HG02884 (cell line): ENCODE results near the gene CCZ1.
"Not testable (repeated sequence)": the region's sequence is repeated elsewhere in the genome, so short reads cannot be mapped to it uniquely, and the experiment has no call there.

Experiments used
- ATAC-seq: cut with Tn5 transposase; IDR thresholded peaks from one replicate; pipeline ENCODE4 v1.9.1; 2021; ENCODE audit warnings: mild to moderate bottlenecking, moderate library complexity; ENCODE audit not compliant: unreplicated experiment

Gene CCZ1

GRCh38 chr7:5898480-5899224 lies at the start of gene CCZ1:
Gene CCZ1 (plus strand): TSS chr7:5898733. CDS start chr7:5898800, 67 bp downstream.
- peak; percentile 92 for ATAC-seq

- ATAC-seq: no peak
Observed at GRCh38 chr7:5850944-5851343, 47.6 kb upstream of the CCZ1 start.

GRCh38 chr7:5854738-5855137 lies 43.8 kb upstream of the CCZ1 start:
- ATAC-seq: no peak

GRCh38 chr7:5857041-5857575 lies 41.4 kb upstream of the CCZ1 start:
- not testable (repeated sequence) for ATAC-seq

GRCh38 chr7:5858494-5858893 lies 40.0 kb upstream of the CCZ1 start:
- not testable (repeated sequence) for ATAC-seq

- not testable (repeated sequence) for ATAC-seq
Observed at GRCh38 chr7:5861281-5861680, 37.3 kb upstream of the CCZ1 start.

GRCh38 chr7:5862753-5863366 lies 35.7 kb upstream of the CCZ1 start:
- not testable (repeated sequence) for ATAC-seq

GRCh38 chr7:5865279-5865931 lies 33.1 kb upstream of the CCZ1 start:
- not testable (repeated sequence) for ATAC-seq

GRCh38 chr7:5867060-5867459 lies 31.5 kb upstream of the CCZ1 start:
- no peak for ATAC-seq

- ATAC-seq: not testable (repeated sequence)
Observed at GRCh38 chr7:5868928-5869341, 29.6 kb upstream of the CCZ1 start.

GRCh38 chr7:5869691-5870090 lies 28.8 kb upstream of the CCZ1 start:
- ATAC-seq: no peak

- ATAC-seq: no peak
Observed at GRCh38 chr7:5870311-5870710, 28.2 kb upstream of the CCZ1 start.

GRCh38 chr7:5872326-5872725 lies 26.2 kb upstream of the CCZ1 start:
- ATAC-seq: no peak

GRCh38 chr7:5879591-5879990 lies 18.9 kb upstream of the CCZ1 start:
- ATAC-seq: not testable (repeated sequence)

- ATAC-seq: not testable (repeated sequence)
Observed at GRCh38 chr7:5880106-5880505, 18.4 kb upstream of the CCZ1 start.

- ATAC-seq: not testable (repeated sequence)
Observed at GRCh38 chr7:5884431-5884830, 14.1 kb upstream of the CCZ1 start.

GRCh38 chr7:5888021-5888420 lies 10.5 kb upstream of the CCZ1 start:
- not testable (repeated sequence) for ATAC-seq

GRCh38 chr7:5890244-5890643 lies 8.3 kb upstream of the CCZ1 start:
- ATAC-seq: not testable (repeated sequence)

- no peak for ATAC-seq
Observed at GRCh38 chr7:5892498-5892897, 6.0 kb upstream of the CCZ1 start.

GRCh38 chr7:5897369-5897919 lies 1.1 kb upstream of the CCZ1 start:
- ATAC-seq: not testable (repeated sequence)

- not testable (repeated sequence) for ATAC-seq
Observed at GRCh38 chr7:5903002-5903401, 4.5 kb downstream of the CCZ1 start.
